NCI-H2107 treated with DMSO at 0.1 percent for 48 hours (cell line): Measurements from ENCODE around the gene SOX14.

Experiments
- DNase-seq: peaks from one replicate; lab custom pipeline; 2025; ENCODE audit not compliant: unreplicated experiment; lab: John Stamatoyannopoulos, UW

The SOX14 gene

DNA sequence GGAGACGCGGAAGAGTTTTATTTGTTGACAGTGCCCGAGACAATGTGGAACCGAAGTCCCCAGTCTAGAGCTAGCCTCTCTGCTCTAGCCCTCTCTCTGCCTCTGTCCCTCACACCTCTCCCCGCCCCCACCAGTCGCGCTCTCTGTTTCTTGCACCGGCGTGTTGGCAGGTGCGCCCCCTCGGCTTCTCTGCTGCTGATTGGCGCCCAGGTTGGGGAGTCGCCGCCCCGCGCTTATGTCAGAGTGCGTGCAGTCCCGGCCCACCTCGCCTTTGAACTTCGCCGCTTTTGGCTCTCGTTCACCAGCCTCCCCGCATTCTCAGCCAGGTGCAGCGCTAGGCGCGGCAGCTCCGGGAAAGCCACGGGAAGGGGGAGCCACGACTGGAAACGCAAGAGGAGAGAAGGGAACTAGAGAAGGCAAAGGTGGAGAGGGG lies at the start of gene SOX14:
TSS of gene SOX14 (plus strand) at position 315 of the 433 bp plus-strand sequence. CDS start 470 bp downstream, outside the sequence.
- DNase-seq, result peak; percentile 55

DNA sequence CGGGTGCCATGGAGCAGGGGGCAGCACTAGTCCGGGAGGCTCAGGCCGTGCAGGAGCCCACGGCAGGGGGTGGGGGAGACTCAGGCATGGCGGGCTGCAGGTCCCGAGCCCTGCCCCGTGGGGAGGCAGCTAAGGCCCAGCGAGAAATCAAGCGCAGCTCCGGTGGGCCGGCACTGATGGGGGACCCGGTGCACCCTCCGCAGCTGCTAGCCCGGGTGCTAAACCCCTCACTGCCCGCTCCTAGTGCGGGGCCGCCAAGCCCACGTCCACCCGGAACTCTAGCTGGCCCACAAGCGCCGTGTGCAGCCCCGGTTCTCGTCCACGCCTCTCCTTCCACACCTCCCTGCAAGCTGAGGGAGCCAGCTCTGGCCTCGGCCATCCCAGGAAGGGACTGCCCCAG lies 49.6 kb upstream of the SOX14 start:
- DNase-seq, result no peak

DNA sequence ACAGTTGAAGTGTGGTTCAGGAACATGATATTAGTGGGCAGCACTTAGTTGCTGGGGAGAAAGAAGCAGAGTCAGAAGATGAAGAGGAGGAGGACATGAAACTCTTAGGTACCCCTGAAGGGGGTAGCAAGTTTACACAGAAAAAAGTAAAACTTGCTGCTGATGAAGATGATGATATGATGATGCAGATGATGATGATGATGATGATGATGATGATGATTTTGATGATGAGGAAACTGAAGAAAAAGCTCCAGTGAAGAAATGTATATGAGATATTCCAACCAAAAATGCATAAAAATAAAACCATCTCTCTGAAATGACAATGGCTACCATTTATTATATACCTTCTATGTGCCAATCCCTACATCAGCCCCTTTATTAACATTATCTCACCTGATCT lies 39.9 kb upstream of the SOX14 start:
- DNase-seq, result no peak

DNA sequence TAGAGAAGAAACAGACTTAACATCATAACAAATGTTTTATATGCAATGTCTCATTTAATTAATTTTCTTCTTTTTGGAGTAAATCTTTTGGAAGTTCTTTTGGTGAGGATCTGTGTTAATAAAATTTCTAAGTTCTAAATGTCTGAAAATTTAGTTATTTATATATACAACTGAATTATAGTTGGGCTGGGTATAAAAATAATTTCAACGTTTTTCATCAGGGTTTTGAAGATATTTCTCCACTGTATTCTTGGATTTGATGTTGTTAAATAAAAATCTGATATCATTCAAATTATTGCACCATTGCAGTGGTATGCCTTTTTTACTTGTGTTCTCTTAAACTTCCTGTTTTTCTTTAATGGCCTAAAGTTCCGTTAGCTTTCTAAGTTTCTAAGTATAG lies 26.9 kb upstream of the SOX14 start:
- no peak for DNase-seq

DNA sequence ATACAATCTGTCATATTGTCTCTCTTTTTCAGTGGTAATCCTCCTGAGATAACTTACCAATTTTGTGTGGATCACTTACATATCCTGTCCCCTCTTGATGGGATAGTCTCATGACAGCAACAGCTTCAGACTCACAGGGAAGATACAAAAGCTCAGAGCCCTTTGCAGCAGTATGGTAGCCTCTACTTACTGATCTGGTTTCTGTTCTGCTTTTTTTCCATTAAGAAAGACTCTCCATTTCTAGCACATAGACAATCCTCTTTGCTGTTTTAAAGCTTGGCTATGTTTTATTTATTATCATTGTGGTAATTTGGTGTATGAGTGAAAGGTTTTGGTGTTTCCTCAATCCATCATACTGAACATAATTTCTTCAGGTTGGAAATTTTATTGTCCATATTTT lies 25.4 kb upstream of the SOX14 start:
- DNase-seq, result no peak

DNA sequence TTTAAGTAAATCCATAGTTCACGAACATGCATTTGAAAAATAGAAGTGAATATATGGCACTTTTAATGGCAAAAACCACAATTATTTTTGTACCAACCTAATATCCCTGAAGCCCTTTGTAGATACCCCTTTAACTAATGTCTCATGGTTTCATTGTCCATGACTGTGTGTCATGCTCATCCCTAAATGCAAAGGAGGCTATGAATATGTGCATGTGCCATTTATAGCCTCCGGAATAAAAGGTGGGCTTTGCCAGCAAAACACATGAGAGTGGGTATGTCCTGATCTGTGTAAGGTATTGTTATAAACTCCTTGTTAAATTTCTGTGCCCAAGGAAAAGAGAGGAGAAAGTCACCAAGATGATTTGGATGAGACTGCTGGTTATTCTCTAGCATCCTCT lies 20.5 kb upstream of the SOX14 start:
- no peak for DNase-seq

DNA sequence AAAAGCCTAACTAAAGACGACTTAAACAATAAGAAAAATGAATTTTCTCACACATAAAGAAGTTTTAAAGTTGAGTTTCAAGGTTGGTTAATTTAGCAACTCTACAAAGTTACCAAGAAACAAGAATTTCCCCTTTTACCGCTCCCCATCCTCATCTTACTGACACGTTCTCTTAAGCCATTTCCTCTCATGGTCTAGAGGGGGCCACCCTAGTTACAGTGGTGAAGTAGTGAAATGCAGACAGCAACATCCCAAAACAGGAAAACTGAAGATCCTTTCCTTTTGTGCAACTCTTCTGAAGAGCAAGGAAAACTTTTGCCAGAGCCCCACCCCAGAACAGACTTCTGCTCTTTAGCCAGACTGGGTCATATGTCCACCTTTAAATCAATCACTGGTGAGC lies 17.3 kb upstream of the SOX14 start:
- no peak for DNase-seq

DNA sequence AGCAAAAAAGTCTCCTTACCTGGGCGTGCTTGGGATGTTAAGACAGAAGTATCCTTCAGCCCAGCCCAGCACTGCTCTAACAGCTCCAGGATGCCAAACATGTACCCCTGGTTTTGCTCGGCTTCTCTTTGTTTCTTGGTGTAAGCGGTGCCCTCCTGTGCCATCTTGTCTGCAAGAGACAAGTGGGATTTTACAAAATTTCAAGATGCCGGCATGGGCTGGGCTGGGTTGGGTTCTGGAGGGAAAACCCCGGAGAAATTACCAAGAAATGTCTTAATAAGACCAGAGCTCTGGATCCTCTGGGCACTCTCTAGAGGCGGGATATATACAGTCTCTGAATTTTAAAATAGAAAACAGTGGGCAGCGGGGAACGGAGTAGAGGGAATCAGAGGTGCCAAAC lies 4.6 kb upstream of the SOX14 start:
- no peak for DNase-seq

DNA sequence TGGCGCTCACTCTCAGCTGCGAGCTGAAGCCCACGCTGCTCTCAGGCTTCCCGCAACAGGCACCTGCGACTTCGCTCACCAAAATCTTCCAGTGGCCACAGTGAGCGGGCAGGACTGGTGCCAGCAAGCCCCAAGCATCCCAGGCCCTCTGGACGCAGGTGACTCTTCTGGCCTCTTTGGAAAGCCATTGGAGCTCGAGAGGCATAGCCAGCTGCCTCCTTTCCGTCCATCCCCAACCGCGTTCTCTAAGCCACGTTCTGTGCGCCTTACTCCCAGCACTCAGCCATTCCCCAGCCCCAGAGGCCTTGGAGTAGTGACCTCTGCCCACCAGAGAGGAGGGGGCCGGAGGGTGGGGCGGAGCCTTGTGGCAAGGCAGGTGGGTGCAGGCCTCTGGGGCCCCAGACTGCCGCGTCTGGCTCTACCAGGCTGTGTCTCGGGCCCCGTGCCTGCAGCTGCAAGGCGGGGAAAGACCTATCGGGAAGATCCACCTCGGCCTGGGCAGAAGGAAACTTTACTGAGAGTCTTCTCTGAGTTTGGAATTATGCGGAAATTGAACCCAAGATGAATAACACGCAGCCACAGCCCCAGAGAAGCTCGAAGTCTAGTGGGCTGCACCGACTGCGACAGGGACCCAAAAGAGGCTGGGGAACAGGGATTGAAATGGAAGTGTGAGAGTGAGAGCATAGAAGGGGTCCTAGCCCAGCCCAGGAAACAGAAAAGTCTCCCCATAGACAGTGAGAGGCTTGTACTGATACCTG lies 3.6 kb upstream of the SOX14 start:
- DNase-seq, result no peak

DNA sequence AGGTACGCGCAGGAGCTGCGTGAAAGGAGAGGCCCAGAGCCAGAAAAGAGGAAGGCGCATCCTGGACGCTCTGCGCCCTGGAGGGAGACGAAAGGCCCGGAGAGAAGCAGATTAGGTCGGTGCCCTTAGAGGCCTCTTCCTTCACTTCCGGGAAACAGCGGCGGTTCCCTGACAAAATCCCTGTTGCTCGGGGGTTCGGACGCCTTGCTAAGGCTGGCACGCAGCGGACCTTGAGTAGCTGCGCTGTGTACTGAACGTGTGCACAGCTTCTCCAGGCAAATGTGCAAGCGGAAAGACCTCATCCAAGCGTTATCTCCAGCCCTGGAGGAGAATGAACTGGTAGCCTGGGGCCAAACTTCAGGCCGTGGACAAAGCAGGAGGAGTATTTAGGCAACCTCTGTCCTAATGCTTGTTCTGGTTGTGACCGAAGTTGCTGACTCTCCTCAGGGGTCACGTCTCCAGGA lies 3.0 kb upstream of the SOX14 start:
- DNase-seq, result no peak

DNA sequence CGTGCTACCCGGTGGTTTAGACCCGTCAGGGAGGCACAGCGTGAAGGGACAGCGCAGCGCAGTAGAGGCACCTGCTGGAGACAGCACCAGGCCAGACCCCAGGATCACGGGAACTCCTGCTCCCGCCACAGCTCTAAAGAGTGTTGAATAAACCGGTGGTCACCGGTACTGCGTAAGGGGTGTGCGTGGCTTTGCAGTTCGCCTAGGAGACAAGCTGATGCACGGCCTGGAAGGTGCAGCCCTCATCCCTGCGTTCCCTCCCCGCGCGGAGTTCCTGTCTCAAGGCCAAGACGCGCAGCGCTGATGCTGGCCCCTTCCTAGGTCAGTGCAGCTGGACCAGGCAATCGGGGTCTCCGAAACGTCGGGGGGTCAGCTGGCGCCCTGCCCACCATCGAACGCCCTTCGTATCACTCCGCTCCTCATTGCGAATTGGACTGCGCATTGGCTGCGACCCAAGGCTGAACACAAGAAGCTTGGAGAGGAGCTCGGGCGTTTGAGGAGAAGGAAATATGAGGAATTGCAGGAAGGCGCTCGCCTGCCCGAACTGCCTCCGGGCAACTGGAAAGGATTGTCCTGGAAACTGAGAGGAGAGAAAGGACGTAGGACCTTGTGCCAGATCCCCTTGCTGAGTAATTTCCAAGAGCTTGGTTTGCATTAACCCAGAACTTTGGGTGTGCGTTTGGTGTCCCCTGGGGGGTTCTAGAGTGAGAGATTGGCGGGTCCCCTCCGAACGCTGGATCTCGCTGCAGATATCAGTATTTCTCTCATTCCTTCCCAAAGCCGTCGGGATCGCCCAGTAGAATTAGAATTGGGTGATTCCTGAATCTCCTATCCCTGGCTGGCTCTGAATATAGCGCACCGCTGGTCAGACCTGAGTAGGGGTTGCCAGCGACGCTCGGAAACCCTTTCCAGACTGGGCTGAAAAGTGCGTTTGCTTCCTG lies 2.3 kb upstream of the SOX14 start:
- no peak for DNase-seq

DNA sequence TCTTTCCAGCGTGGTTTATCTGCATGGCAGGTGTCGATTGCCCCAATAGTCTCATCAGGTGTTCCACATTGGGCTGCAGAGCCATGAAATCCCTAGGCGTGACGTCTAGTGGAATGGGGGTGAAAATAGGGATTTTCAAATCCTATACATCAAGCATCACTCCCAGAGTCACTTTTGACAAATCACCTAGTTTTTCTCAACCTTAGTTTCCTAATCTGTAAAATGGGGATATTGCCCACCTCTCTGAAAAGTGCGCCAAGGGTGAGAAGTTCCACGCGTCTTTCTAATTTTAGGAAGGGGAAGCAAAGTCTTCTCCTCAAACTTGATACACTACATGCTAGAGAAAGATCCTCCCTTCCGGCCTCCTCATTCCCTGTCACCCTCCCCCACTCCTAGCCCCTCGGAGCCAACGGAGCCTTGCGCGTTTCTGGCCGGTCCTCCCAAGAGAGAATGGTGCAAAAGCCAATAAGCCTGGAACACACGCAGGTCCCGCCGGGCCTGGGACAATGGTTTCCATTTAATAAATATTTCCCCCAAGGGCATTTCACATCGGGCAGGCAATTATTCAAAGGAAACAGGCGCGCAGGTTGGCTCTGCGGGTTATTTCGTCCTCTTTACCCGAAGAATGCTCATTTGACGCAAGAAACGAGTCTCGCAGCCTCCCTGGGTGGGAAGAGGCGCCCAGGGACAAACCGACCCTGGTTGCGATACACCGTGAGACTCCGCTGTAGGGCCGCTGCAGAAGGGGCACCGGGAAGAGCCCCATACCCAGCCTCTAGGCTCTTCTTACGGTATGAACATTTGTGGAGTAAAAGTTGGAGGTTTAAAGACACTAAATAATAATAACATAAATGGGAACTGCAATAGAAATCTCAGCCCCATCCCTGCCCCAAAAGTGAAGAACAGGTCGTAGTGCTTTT lies 1.2 kb upstream of the SOX14 start:
- DNase-seq, result no peak

DNA sequence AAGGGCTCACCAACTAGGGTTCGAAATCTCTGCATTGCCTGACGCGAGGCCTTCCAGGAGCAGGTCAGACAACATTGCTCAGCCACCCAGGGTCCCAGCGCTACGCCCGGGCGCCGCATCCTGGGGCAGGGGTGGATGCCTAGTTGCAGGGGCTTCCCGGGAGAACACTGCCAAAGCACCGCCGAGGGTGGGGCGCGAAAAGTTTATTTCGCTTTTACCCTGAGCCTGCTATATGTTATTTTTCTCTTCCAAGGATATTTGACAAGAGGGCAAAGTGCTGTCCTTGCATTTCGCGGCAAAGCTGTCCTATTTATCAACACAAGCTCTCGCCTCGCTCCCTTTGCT lies 549 bp upstream of the SOX14 start:
- no peak for DNase-seq

DNA sequence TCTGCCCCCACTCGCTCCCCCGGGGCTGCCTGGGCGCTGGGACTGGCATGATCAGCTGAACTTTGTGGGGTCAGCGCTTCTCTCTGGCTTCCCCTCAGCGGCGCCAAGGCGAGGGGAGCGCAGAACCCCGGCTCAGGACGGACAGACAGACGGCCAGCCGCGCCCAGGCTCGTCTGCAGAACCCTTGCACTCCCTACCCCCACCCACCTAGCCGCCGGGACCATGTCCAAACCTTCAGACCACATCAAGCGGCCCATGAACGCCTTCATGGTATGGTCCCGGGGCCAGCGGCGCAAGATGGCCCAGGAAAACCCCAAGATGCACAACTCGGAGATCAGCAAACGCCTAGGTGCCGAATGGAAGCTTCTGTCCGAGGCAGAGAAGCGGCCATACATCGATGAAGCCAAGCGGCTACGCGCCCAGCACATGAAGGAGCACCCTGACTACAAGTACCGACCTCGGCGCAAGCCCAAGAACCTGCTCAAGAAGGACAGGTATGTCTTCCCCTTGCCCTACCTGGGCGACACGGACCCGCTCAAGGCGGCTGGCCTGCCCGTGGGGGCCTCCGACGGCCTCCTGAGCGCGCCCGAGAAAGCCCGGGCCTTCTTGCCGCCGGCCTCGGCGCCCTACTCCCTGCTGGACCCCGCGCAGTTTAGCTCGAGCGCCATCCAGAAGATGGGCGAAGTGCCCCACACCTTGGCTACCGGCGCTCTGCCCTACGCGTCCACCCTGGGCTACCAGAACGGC lies 621 bp downstream of the SOX14 start:
- DNase-seq, result no peak

DNA sequence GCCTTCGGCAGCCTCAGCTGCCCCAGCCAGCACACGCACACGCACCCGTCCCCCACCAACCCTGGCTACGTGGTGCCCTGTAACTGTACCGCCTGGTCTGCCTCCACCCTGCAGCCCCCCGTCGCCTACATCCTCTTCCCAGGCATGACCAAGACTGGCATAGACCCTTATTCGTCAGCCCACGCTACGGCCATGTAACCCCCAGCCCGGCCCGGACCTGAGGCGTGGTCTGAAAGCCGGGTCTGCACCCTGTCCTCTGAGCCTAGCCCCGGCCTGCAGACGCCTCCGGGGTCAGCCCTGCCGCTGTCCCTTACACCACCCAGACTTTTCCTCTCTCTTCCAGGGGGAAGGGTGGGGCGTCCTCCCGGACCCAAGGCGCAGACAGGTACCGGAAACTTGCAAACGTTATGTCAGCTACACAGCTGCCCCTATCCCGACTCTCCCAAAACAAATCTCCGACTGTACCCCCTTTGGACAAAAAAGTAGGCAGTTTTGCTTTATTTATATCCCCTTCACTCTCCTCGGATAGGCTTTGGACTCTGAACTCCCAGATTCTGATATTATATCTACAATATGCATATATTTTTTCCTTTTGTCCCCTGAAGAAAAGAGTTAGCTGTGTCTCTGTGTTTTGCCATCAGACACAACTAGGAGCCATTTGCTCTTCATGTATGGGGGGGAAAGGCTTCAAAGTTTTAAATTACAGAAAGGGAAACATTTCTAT lies 1.4 kb downstream of the SOX14 start:
- no peak for DNase-seq

DNA sequence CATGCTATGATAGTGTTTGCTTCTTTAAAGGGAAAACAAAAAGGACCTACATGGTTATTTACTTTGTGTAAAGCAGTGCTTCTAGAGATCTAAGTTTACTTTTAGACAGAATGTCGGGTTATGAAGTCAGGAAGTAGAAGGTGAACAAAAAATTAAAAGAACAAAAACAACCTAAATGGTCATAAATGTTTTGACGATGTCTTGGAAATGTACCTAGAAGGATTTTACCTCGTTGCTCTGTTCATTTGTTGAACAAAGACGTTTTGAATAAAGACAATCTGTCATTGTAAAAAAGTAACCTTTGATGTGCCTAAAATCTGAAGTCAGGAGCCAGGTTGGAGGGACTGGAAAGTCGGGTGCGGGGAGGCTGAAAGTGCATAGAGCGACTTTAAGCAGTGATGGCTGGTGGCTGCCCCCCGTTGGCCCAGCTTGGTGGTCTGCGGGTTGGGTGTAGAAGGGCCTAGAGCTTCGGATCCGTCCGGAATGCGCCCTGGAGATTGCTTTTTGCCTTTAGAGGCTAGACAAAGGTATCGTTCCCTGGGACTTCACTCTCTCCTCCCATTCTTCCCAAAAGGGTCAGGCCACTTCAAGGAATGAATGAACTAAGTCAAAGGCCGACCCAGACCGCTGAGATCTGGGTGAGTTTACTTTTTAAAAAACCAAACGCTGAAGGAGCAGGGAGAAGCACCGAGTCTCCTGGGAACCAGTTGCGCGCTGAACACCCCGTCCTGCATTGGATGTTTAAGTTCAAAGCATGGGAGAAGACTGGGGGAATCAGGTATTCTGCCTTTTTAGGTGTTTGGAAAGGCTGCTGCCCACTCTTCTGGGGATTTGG lies 2.1 kb downstream of the SOX14 start:
- DNase-seq, result no peak

DNA sequence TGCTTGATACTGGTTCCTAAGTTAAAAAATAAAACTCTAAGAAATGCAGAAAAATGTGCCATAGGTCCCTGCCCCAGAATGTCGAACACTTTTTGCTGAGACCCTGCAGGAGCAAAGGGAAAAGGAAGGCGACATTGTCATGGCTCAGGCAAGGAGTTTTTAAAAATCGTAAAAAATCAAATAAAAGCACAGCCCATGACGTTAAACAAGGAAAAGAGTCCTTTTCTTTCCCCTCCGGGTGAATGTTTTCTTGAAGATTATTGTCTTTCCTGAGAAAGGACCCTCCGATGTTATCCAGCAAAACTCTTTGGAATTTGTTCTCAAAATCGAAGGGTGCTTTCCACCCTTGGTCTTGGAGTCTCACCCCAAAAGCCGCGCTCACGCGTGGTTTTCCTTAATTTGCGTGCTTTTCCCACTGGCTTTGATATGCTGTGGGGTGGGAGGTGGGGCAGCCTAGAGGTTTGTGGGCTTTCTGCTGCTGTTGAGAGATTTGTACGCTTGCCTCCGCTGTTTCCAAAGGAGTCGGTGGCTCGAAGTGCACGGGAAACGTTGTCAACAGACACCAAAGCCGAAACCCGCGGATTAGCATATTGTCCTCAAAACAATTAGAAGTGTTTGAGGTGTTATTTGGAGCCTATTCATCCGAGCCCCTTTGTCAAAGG lies 2.9 kb downstream of the SOX14 start:
- DNase-seq, result no peak
